Measurements from ENCODE around the gene POLR1E.

- TF ChIP-seq EZH2 (IDR thresholded peaks at IDR 0.05; ENCODE audit: borderline replicate concordance, low read depth, low read length, severe bottlenecking) = no peak
- TF ChIP-seq, protein P1, sequence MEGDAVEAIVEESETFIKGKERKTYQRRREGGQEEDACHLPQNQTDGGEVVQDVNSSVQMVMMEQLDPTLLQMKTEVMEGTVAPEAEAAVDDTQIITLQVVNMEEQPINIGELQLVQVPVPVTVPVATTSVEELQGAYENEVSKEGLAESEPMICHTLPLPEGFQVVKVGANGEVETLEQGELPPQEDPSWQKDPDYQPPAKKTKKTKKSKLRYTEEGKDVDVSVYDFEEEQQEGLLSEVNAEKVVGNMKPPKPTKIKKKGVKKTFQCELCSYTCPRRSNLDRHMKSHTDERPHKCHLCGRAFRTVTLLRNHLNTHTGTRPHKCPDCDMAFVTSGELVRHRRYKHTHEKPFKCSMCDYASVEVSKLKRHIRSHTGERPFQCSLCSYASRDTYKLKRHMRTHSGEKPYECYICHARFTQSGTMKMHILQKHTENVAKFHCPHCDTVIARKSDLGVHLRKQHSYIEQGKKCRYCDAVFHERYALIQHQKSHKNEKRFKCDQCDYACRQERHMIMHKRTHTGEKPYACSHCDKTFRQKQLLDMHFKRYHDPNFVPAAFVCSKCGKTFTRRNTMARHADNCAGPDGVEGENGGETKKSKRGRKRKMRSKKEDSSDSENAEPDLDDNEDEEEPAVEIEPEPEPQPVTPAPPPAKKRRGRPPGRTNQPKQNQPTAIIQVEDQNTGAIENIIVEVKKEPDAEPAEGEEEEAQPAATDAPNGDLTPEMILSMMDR (IDR thresholded peaks at IDR 0.05; ENCODE audit: borderline replicate concordance, extremely low read depth, low read length, poor library complexity, severe bottlenecking) = no peak
Measured at GRCh38 chr9:37507566-37508134, 21.9 kb downstream of the POLR1E start.

All from DND-41 (cell line).